Measurements from ENCODE around the gene NYNRIN.

DNA sequence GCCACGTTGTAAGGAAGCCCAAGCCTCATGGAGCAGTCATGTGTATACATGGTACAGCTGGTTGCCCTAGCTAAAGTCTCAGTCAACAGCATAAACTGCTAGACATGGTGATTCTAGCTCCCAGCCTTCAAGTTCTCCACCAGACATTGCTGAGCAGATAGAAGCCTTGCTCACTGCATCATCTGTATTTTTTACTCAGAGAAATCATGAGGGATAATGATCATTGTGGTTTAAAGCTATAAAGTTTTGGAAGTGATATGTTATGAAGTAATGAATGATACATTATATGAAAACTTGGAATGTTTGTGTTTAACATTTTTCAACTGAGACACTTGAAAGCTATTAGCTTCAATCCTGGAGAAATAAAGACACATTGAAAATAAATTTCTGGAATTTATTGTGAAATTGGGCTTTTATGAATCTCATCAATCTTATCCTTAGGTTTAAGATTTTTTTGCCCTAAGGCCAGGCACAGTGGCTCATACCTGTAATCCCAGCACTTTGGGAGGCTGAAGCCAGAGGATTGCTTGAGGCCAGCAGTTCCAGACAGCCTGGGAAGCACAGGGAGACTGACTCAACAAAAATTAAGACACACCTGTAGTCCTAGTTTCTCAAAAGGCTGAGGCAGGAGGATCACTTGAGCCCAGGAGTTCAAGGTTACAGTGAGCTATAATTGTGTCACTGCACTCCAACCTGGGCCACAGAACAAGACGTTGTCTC is 36.4 kb upstream of the NYNRIN start:
- TF ChIP-seq EZH2 (IDR thresholded peaks at IDR 0.05; ENCODE audit: borderline replicate concordance, low read length) (no peak), CTCF (IDR thresholded peaks at IDR 0.05; ENCODE audit: low read length) (no peak)
